BJ (cell line): Measurements from ENCODE around the gene INPP1. TPM values are rescaled to one million over a fixed set of nuclear protein-coding genes. Genes with fewer than 3 reads are reported as not detected.
"Not testable (repeated sequence)": the region's sequence is repeated elsewhere in the genome, so short reads cannot be mapped to it uniquely, and the experiment has no call there.

Experiments
- CTCF ChIA-PET: fragments of 350-600 bp; formaldehyde crosslinking; extraction: SDS; loops from one replicate; lab custom pipeline; 2021; ENCODE audit warnings: antibody characterized with exemption, inconsistent platforms; lab: Yijun Ruan, JAX
- POLR2A ChIA-PET: fragments of 300-600 bp; sonication (Branson Sonifier 250); formaldehyde crosslinking; extraction: SDS; loops from one replicate; lab custom pipeline; 2021; ENCODE audit warnings: antibody characterized with exemption; lab: Charles Lee
- DNase-seq: peaks from one replicate; pipeline ENCODE4 v3.0.0-alpha.2; 2011; ENCODE audit warnings: low read depth
- H3K27me3 ChIP-seq: 2 replicates; pipeline ENCODE4 v1.6.0; 2011; ENCODE audit warnings: low read length; ENCODE audit not compliant: control insufficient read depth, insufficient read depth
- H3K36me3 ChIP-seq: 2 replicates; pipeline ENCODE4 v1.5.1; 2011; ENCODE audit warnings: low read length; ENCODE audit not compliant: control insufficient read depth, insufficient read depth
- H3K4me3 ChIP-seq: 2 replicates; pipeline ENCODE4 v1.5.1; 2011; ENCODE audit warnings: low read depth, mild to moderate bottlenecking, control low read depth, low read length
- CTCF ChIP-seq: IDR thresholded peaks from 2 replicates; pipeline ENCODE4 v1.5.1; 2011; ENCODE audit warnings: low read depth, mild to moderate bottlenecking, control low read depth, inconsistent platforms, low read length, moderate library complexity; ENCODE audit not compliant: insufficient read depth
- polyA plus RNA-seq: library from polyadenylated mRNA; depleted of rRNA; stranded (reverse); fragments of >200 nt; gene quantifications from 2 replicates; pipeline ENCODE4 v1.2.3, GENCODE V29; 2011

The INPP1 gene
- polyA plus RNA-seq, 1 experiment: 6.5 TPM

DNA sequence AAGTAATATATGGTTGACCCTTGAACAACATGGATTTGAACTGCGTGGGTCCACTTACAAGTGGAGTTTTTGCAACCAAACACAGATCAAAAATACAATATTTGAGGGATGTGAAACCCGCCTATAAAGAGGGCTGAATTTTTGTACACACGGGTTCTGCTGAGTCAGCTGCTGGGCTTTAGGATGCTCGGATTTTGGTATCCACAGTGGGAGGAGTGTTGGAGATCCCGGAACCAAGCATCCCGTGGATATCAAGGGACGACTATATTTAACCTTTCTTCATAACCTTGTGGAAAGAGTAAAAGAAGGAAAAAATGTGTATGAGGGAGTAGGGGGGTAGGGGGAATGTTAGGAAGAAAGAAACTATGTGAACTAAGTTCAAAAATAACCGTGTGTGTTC is 10.0 kb upstream of the INPP1 start:
- TF ChIP-seq CTCF: no peak
- ChIA-PET CTCF (no interaction called here), POLR2A (no interaction called here)
- no peak for DNase-seq
- Histone ChIP-seq H3K36me3 (no peaks in the 10 kb centered on the region), H3K4me3 (no peak overlapping the region), H3K27me3 (no peaks in the 10 kb centered on the region)

GRCh38 chr2:190333928-190334327 is 9.5 kb upstream of the INPP1 start:
- Histone ChIP-seq H3K36me3 (no peaks in the 10 kb centered on the region), H3K4me3 (no peak overlapping the region), H3K27me3 (no peaks in the 10 kb centered on the region)
- CTCF ChIA-PET: no interaction called here
- POLR2A ChIA-PET: no interaction called here
- no peak for DNase-seq
- TF ChIP-seq CTCF: no peak

DNA sequence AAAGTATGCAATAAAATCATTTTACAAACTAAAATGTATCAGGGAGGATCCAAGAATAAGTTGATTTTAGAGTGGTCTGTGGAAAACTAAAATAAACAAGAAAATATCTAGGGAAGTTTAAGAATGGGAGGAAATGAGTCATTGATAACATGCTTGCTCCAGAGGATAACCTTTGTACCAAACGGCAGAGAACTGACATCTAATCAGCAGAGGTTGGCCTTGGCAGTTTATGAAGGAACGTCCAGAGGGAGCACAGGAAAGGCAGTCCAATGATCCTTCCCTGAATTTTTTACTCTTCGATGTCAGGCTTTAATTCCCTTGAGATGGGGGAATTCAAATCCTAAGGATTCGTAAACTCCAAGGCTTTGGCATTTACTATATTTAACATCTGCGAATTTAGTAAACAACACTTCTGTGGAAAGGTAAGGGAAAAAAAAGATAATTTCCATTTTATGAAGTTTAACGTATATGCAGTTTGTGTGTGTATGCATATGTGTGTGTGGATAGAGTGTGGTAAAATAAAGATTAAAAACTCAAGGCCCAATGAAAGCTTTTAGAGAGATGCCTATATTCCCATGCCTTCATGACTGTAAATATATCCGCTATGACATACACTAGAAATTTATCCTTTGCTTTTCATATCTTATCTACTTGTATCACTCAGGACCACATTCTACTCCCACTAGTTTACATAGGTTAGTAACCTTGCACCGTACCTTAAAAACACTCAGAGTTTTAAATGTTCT is 8.7 kb upstream of the INPP1 start:
- H3K27me3 ChIP-seq: no peaks in the 10 kb centered on the region
- H3K36me3 ChIP-seq: no peaks in the 10 kb centered on the region
- ChIA-PET CTCF (no interaction called here), POLR2A (no interaction called here)
- no peak for TF ChIP-seq CTCF
- H3K4me3 ChIP-seq: no peak overlapping the region
- no peak for DNase-seq

- POLR2A ChIA-PET: no interaction called here
- CTCF ChIA-PET: no interaction called here
- no peak for DNase-seq
Observed at GRCh38 chr2:190335225-190335559, 8.2 kb upstream of the INPP1 start.

GRCh38 chr2:190335584-190335983 is 7.8 kb upstream of the INPP1 start:
- H3K36me3 ChIP-seq, H3K27me3 ChIP-seq, H3K4me3 ChIP-seq, CTCF ChIA-PET, POLR2A ChIA-PET, DNase-seq: not testable (repeated sequence)

More at GRCh38 chr2:190335225-190335559, 8.2 kb upstream of the INPP1 start:
- no peaks in the 10 kb centered on the region for H3K27me3 ChIP-seq
- no peaks in the 10 kb centered on the region for H3K36me3 ChIP-seq
- H3K4me3 ChIP-seq: no peak overlapping the region
- TF ChIP-seq CTCF: no peak

GRCh38 chr2:190336420-190336819 is 7.0 kb upstream of the INPP1 start:
- CTCF ChIA-PET: no interaction called here
- TF ChIP-seq CTCF: no peak
- Histone ChIP-seq H3K27me3 (no peaks in the 10 kb centered on the region), H3K4me3 (no peak overlapping the region), H3K36me3 (no peaks in the 10 kb centered on the region)
- POLR2A ChIA-PET: no interaction called here
- no peak for DNase-seq
